ENCODE results near the gene LRRK1.

LRRK1 gene, protein sequence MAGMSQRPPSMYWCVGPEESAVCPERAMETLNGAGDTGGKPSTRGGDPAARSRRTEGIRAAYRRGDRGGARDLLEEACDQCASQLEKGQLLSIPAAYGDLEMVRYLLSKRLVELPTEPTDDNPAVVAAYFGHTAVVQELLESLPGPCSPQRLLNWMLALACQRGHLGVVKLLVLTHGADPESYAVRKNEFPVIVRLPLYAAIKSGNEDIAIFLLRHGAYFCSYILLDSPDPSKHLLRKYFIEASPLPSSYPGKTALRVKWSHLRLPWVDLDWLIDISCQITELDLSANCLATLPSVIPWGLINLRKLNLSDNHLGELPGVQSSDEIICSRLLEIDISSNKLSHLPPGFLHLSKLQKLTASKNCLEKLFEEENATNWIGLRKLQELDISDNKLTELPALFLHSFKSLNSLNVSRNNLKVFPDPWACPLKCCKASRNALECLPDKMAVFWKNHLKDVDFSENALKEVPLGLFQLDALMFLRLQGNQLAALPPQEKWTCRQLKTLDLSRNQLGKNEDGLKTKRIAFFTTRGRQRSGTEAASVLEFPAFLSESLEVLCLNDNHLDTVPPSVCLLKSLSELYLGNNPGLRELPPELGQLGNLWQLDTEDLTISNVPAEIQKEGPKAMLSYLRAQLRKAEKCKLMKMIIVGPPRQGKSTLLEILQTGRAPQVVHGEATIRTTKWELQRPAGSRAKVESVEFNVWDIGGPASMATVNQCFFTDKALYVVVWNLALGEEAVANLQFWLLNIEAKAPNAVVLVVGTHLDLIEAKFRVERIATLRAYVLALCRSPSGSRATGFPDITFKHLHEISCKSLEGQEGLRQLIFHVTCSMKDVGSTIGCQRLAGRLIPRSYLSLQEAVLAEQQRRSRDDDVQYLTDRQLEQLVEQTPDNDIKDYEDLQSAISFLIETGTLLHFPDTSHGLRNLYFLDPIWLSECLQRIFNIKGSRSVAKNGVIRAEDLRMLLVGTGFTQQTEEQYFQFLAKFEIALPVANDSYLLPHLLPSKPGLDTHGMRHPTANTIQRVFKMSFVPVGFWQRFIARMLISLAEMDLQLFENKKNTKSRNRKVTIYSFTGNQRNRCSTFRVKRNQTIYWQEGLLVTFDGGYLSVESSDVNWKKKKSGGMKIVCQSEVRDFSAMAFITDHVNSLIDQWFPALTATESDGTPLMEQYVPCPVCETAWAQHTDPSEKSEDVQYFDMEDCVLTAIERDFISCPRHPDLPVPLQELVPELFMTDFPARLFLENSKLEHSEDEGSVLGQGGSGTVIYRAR (N-terminal part only)

DNA sequence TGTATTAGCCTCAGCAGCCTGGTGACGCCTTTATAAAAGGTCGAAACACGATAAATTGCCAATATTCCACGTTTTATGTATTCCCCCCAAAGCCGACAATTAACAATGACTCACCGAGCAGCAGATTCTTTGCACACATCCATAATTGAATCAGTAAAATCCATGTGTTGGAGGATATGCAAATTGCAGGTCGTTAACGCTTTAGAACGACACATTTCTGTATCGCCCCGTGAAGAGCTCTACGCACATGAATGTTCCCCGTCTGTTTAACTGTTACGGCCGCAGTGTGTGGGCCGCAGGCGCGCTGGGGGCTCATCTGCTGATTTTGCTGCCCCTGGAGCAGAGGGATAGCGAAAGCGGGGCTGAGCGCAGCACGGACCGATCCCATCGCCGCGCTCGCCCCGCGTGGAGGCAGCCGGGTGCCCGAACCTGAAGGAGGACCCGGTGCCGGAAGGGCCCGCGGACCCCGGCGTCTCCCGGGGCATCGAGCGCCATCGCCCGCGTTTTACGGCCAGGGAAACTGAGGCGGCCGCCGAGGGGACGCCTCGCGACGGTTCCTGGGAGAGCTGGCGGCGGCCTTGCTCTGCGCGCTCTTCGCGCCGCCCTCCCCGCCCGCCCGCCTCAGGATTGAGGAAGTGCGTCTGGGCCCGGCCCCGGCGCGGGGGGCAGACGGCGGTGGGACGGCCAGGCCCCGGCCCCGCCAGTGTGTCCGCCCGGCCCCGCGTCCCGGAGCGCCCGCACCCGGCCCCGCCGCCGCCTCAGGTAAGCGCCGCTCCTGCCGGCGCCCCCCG is at the start of gene LRRK1:
Gene LRRK1 (plus strand): TSS at position 668 of the 791 bp plus-strand sequence. CDS start 5,276 bp downstream, outside the sequence.
- no peak for DNase-seq

DNA sequence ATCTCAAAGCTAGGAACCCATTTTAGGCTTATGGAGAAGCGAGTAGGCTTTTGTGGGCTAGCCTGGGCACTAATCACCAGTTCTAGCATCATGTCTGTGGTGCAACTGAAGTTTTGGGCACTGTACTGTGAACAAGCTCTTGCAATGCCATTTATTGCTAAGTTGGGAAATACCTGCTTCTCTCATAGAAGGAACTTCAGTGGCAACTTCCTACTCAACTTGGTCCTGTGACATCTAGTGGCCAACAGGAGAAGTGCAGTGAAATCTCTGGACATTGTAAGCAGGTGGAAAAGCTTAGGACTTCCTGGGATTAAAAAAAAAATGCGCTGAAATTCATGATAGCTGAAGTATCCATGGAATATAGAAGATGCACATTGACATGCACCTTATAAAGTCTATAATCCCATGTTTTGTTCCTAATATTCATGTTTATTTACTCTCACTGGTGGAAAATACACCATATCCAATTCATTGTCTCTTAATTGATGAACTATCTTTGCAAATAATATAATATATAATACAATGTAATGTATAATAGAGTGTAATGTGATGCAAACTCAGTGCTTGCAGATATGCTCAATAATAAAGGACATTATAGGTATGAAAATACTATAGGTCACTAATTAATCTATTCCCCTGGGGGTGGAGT is 46.0 kb upstream of the LRRK1 start:
- peak; percentile 44 for DNase-seq

DNA sequence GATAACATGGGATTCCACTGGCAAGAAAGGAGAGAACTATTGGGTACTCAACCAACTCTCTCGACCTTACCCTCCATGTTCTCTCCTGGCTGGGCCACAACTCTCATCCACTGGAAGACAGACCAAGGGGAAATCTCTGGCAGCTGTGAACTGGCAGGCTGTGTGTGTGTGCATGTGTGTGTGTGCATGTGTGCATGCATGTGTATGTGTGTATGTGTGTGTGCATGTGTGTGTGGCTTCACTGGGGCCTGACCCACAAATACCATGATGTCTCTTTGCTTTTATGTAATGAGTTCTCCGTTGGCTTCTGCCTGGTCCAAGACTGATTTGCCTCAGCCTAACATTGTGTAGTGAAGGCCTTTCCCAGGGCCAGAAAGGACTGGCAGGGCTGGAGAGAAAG is 43.7 kb upstream of the LRRK1 start:
- no peak for DNase-seq

DNA sequence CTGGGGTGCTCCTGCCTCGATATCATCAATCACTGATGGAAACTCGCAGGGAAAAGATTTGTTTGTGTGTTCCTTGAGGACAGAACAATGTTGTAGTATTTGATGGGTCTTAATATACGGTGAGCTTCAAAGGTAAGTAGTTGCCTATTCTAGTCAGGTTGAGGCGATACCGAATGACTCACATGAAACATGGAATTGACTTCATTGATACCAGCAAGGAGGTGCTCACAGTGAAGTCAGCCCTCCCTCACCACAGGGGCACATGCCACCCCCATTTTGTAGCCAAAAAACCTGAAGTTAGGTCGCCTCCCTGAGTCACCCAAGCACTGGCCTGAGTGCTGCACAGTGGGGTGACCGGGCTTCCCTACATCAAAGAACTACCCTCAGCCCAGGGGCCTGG is 43.2 kb upstream of the LRRK1 start:
- no peak for DNase-seq

DNA sequence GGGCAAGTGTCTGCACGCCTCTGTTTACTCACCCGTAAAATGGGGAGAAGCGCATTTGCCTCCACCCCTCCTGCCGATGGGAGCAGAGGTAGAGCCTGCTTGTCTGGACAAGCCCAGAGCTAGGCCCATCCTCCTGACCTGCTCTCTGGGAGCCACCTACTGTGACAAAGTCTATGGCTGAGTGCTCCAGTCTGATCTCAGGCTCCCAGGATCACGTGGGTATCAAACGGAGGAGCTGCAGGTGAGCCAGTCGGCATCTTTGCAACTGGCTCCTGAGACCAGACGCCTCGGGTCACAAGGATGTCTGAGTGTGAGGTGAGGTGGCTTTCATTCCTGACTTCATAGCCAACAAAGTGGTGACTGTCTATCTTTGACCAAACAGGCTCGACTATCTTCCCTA is 41.6 kb upstream of the LRRK1 start:
- DNase-seq, result no peak

DNA sequence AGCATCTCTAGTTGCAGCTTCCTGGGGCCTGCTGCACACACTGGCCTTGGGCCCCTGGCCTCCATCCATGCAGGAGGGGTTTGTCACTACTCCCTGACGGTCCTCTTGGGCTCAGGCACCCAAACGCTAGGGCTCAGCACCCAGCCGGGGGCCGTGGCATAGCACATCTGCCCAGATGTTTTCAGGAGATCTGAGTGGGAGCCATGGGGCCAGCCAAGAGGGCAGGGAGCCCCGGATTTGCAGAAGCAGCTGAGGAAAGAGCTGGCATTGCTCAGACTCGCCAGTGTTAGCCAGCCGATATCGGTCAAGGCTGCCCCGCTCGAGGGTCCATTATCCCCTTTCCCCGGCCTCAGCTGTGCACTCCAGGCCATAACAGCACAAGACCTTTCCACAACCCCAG is 41.0 kb upstream of the LRRK1 start:
- no peak for DNase-seq

DNA sequence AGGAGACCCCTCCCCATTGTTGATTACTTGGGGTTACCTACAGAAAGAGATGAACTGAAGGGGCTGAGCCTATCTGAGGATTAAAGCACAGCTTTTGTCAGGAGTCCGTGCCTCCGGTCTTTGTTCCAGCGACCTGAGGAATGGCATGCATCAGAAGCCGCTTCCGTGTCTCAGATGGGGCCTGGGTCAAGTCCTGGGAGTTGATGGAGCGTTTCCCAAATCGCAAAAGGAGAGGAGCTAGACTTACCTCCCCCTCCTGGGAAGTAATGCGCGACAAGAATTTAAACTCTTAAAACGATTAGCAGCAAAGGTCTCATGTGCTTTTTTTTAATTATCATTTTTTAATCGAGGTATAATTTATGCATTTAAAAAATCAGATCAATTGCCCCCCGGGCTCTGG is 40.5 kb upstream of the LRRK1 start:
- no peak for DNase-seq

DNA sequence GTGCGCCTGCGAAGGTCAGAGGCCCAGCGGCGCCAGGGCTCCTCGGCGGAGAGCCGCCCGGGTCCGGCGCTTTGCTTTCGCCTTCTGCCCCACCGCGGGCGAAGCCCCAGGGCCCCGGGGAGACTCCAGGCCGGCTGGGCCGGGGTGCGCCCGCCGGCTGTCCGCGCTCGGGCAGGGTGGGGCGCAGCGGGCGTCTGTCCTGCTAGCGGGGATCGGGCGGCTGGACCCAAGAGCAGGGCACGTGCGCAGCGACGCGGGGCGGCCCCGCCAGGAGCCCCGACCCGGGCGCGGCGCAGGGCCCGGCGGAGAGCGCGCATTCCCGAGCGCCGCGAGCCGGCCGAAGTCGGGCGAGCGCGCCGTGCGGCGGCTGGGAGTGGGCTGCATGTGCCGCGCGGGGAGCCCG is 40.1 kb upstream of the LRRK1 start:
- DNase-seq, result no peak

DNA sequence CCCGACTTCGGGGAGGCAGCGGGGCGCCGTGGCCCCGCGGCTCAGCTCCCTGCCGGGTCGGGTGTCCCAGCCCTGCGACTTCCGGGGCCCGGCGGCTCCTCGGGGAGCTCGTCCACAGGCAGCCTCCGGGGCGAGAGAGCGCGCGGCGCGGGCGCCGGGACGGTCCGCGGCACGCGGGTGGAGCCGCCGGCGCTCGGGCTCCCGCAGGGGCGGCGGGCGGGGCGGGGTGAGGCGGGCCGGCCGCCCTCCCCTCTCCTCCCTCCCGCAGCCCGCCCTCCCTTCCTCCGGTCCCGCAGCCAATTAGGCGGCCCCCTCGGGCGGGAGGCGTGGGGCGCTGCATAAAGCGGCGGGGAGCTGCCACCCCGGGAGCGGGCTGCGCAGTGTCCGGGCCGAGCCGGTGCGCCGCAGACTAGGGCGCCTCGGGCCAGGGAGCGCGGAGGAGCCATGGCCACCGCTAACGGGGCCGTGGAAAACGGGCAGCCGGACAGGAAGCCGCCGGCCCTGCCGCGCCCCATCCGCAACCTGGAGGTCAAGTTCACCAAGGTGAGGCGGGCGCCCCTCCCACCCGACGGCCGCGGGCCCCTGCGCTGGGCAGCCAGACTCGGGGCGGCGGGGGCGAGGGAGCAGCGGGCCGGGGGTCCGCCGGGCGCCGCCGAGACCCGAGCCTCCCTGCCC is 39.6 kb upstream of the LRRK1 start, which contains the start of gene ALDH1A3:
Gene ALDH1A3 (plus strand): TSS at position 368 of the 675 bp plus-strand sequence. CDS start 77 bp downstream, at position 445.
- no peak for DNase-seq

DNA sequence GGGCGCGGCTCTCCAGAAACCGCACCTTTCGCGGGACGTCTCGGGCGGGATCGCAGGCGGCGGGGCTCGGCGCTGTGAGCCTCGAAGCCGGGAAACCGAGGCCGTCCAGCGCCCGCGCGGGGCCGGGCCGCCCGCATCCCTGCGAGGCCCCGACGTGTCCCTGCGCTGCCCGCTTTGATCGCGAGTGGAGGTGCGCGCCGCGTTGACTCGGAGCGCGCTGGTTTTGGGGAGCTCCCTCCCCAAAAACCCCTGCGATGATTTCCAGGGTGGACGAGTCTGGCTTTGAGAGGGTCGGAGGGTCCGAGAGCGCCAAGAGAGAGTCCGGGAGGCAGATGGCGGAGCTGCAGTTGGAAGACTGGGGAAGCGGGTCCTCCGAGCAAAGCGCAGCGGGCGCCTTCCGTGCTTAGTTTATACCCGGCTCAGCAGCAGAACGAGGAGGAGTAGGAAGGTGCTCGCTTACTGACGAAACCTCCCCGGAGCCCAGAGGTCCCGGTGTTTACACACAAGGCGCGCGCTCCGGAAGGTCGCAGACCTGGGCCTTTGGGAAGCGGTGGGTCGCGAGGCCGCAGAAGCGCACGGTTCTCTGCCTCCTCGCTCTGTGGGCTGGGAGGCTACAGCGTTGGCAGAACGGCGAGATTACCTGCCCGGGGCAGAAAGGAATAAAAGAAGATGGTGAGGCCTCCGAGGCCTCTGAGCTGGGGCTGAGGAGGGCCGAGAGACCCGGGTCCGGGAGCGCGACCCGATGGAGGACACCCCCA is 38.8 kb upstream of the LRRK1 start:
- DNase-seq, result no peak

DNA sequence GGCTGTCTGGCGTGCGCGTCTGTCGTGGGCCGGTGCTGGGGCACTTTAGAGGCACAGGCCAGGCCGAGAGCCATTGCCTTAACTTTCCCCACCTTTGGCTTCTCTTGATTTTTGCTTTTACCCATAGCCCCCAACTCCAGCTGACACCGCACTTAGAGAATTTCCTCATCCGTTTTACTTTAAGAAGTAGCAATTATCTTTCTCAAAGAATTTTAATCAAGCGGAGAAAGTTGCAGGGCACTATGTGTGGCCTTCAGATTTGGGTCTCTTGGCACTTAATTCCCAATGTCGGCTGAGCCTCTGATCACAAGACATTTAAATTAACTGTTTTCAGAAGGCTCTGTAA is 38.3 kb upstream of the LRRK1 start:
- no peak for DNase-seq

DNA sequence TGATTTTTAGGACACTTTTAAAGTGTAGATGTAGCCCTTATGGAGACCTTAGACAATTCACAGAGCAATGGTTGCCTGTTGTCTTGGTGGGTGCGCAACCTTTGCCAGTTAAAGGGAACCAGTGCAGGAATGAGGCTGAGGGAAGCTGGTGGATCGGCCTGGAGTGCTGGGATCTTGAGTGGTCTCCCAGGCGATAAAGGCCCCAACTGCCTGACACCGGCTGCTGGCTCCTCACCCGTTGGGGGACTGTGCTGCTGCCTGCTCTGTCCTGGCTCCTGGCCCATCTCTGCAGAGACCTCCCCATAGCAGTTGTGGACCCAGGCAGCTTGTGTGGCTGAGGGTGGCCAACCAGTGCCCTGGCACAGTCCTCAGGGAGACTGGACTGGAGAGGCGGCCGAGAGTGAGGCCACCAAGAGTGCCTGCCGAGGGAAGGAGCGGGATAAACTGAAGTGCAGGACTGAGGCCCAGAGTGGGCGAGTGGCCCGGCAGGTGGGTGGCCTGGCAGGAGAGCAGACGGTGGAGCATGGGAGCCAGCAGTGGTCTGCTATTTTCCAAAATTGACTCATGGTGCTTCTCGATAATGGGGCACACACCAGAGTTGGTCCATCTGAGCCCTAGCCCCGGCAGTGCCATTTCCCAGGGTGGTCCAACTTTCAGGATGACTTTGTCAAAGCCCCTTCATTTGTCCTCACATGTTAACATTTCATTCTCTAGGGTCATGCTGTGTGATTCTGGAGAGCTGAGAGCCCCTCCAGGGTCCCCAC is 37.4 kb upstream of the LRRK1 start:
- DNase-seq, result no peak

DNA sequence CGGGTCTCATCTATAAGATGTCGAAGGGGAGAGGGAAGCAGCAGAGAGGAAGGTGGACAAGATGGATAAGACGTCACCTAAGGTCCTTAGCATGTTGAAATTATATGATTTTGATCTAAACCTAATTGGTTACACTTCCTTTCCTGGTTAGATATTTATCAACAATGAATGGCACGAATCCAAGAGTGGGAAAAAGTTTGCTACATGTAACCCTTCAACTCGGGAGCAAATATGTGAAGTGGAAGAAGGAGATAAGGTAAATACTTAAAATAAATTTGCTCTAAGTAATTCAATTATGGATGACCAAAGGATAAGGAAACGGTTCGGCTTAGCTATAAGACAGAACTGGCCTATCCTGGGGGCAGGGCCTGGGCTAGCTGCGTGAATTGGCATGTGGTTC is 34.0 kb upstream of the LRRK1 start:
- no peak for DNase-seq

DNA sequence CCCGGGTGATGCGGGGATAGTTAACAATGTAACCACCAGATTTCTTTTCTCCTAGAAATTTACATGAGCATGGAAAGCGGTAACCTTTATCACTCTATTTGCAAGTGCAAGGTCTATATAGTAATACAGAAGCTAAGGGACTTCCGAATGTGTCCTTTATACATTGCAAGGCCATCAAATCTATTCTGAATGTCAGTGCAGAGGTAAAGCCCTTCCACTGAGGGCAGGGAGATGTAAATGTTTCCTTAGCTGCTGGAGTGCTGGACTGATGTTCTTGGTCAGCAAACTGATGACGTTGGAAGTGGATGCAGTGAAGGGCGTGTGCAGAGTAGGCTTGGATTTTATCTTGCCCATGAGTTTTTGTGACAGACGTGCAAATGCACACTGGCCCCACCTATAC is 33.3 kb upstream of the LRRK1 start:
- DNase-seq, result no peak

DNA sequence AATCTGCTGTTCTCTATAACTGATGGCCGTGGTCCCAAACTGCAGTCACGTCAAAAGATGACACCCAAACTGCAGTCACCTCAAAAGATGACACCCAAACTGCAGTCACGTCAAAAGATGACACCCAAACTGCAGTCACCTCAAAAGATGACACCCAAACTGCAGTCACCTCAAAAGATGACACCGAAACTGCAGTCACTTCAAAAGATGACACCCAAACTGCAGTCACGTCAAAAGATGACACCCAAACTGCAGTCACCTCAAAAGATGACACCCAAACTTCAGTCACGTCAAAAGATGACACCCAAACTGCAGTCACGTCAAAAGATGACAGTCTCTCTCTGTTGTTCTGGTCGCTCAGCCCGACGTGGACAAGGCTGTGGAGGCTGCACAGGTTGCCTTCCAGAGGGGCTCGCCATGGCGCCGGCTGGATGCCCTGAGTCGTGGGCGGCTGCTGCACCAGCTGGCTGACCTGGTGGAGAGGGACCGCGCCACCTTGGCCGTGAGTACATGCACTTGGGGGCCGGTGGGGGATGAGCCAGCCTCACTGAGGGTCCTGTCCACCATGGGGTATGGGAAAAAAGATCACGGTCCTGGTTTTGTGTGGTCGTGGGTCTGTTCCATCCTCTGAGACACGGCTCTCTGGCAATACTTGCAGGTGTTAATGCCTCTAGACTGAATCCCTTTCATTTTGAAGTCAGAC is 31.8 kb upstream of the LRRK1 start:
- DNase-seq, result no peak

DNA sequence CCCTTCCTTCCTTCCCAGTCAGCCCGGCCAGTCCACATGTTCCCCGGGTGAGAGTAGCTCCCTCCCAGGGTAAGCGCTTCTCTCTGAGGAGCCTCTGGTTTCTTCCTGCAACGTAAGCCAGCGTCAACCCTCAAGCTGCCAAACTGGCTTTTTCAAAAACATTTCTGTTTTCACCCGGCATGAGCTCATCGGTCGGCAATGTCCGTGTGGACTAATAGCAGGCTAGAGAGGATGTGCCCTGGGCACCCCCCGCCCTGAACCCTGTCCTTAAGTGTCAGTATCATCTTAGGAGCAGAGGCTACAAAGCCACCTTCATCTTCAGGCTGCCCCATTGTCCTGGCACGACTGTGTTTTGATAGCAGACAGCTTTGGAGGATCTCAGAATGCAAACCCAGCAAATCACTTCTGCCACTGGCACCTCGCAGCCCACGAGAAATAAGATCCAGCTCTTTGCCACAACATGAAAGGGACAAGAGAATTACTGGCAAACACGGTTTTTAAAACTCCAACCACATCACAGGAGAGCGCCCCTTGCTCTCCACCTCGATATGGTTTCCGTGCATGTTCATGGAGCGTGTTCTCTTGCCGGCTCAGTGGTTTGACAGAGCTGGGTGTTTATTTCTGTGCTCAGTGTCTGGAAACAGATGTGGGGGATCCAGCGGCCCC is 29.6 kb upstream of the LRRK1 start:
- DNase-seq, result no peak

DNA sequence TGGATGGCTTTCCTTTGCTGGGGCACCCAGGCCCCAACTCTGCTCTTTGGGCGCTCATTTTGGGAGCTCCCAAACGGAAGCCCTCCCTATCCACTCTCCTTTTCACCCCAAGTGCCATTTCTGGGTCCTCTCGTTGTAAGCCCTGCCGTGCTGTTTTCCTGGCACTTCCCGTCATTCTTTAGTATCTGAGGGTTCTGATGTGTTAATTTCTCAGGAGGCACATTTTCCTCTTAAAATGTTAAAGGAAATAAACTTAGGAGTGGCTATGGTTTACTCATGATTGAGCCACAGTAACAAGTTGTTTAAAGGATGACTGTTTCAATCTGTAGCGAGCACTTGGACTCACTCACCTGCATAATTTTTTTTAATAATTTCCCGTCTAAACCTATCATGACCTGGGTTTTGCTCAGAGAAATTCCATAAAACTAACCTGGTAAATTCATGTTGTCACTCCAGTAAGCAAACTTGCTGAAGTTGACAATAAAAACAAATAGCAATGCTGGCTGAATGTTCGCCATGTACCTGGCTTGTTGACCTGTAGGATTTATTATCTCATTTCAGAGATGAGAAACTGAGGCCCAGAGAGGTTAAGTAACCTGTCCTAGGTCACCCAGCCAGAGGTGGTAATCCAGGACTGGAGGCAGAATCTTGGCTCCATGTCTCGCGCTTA is 29.0 kb upstream of the LRRK1 start:
- no peak for DNase-seq

DNA sequence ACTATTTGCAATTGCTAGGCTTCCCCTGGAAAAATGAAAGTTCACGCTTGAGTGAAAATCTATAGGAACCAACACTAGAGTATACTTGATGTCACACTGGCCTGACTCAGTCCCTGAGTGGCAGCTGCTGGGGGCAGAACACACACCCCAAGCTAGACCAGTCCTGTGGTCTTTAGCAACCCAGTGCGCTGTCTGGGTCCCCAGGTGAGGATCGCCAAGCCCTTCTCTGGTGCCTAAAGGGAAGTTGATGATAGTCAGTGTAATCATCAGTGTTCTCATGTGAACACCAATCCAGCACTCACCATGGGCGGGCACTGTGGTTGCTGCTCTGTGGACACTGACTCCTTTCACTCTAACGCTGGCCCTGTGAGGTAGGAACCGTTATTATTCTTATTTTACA is 28.3 kb upstream of the LRRK1 start:
- DNase-seq, result no peak
